Measurements from ENCODE around the gene LHX3. TPM values are rescaled to one million over a fixed set of nuclear protein-coding genes. Genes with fewer than 3 reads are reported as not detected.

Gene LHX3
- total and polyA plus RNA-seq, 10 donors: not detected

- no peaks in the 10 kb centered on the region for H3K27me3 ChIP-seq (replicated peaks in 1 of 7)
- peak; percentile 57 to 89 (median 78) for TF ChIP-seq CTCF (IDR thresholded peaks at IDR 0.05 in 8 of 11, conservative IDR thresholded peaks at IDR 0.05 in 3 of 11)
- TF ChIP-seq POLR2AphosphoS5 (IDR thresholded peaks at IDR 0.05): peak; percentile 59 to 81 (median 65)
- TF ChIP-seq POLR2A (IDR thresholded peaks at IDR 0.05): no peak
- H3K9me3 ChIP-seq: no peaks in the 10 kb centered on the region
- H3K4me1 ChIP-seq: peaks cover 0 to 85% (median 36%) of the 10 kb centered on the region in 6 donors
- H3K36me3 ChIP-seq: peaks cover 0 to 71% (median 33%) of the 10 kb centered on the region in 6 donors
- H3K4me3 ChIP-seq: peak overlapping the region in 1 of 8 donors; percentile 46
- 63 to 73% (median 66%) methylated on average over 27 to 30 of the region's 30 CpGs for WGBS, 5 donors
- peak; percentile 91 for DNase-seq
- peak overlapping the region; percentile 44 to 94 (median 80) for H3K27ac ChIP-seq
- intact Hi-C loops (cut with DNase I; ENCODE audit: low total_unique reads): no loop called here
Measured at GRCh38 chr9:136225748-136226679, 21.1 kb upstream of the LHX3 start.

DNA sequence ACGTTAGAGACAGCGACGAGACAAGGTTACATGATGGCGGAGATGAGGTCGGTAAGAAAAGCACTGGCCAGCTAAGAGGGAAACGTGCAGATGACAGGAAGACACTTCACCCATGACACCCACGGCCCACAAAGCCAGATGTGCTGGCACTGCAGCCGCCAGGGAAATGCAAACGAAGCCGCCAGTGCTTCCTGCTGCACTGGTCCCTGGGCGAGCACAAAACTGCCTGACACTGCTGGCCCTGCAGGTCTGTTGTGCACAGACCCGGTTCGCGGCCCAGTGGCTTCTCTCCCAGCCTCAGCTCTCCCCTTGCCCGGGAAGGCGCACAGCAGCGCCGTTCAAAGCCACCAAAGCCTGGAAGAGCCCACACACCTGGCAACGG is 20.4 kb upstream of the LHX3 start:
- Histone ChIP-seq H3K36me3 (peaks cover 0 to 71% (median 36%) of the 10 kb centered on the region in 6 donors), H3K27me3 (replicated peaks in 1 of 7) (no peaks in the 10 kb centered on the region), H3K4me1 (peaks cover 0 to 79% (median 33%) of the 10 kb centered on the region in 6 donors), H3K4me3 (peak overlapping the region in 1 of 8 donors; percentile 46), H3K27ac (peak overlapping the region; percentile 44 to 94 (median 80)), H3K9me3 (no peaks in the 10 kb centered on the region)
- intact Hi-C loops (cut with DNase I; ENCODE audit: low total_unique reads): no loop called here
- 43 to 66% (median 61%) methylated on average over 10 to 19 of the region's 19 CpGs for WGBS, 5 donors
- peak; percentile 91 for DNase-seq
- no peak for TF ChIP-seq CTCF (IDR thresholded peaks at IDR 0.05 in 8 of 11, conservative IDR thresholded peaks at IDR 0.05 in 3 of 11)
- TF ChIP-seq POLR2AphosphoS5 (IDR thresholded peaks at IDR 0.05): peak; percentile 62 to 79 (median 77)
- no peak for TF ChIP-seq POLR2A (IDR thresholded peaks at IDR 0.05)

DNA sequence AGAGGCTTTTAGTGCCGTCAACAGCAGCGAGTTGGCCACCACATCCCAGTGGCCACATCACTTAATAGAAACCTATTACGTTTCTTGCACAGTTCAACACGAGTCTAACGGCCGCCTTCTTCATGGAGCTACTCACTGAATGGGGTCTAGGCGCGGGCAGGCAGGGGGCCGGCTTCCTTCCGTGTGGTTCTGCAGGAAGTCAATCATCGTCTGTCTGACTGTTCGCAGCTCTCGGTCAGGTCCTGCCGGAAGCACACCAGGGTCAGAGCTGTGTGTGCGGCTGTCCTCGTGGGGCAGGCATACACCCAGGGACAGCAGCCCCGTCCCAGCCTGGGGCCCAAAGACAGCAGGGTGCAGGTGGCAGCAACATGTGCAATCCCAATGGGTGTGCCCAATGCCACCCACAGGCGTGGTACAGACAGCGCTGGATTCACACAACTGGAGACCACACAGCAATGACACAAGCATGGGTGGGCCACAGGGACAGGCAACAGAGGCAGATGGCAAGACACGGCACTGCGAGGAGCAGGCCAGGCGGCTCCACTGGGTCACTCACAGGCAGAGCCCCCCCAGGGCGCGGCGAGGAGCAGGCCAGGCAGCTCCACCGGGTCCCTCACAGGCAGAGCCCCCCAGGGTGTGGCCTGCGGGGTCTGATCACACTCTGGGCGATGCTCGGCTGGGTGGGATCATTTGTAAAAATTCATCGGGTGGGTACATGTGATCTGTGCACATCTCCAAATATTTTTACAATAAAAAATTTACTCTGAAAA is 19.1 kb upstream of the LHX3 start:
- DNase-seq: no peak
- Histone ChIP-seq H3K36me3 (peaks cover 0 to 80% (median 44%) of the 10 kb centered on the region in 6 donors), H3K27ac (peak overlapping the region in 6 of 8 donors; percentile 5 to 94 (median 84)), H3K4me3 (no peak overlapping the region), H3K27me3 (replicated peaks in 1 of 7) (no peaks in the 10 kb centered on the region), H3K9me3 (no peaks in the 10 kb centered on the region), H3K4me1 (peaks cover 0 to 71% (median 33%) of the 10 kb centered on the region in 6 donors)
- WGBS, 5 donors: 77 to 89% (median 86%) methylated on average over 30 of the region's 30 CpGs
- intact Hi-C loops (cut with DNase I; ENCODE audit: low total_unique reads): no loop called here
- TF ChIP-seq CTCF (IDR thresholded peaks at IDR 0.05 in 8 of 11, conservative IDR thresholded peaks at IDR 0.05 in 3 of 11): no peak
- TF ChIP-seq POLR2AphosphoS5 (IDR thresholded peaks at IDR 0.05): peak in 1 of 3 donors; percentile 17
- TF ChIP-seq POLR2A (IDR thresholded peaks at IDR 0.05): no peak
